ENCODE data around the gene HOXA11. TPM values are rescaled to one million over a fixed set of nuclear protein-coding genes. Genes with fewer than 3 reads are reported as not detected.

Gene HOXA11
- total and polyA plus RNA-seq, 10 of the 15 experiments (the other 5 are each of a cell fraction or from before 2014, with no cell fraction given) = not detected

- TF ChIP-seq SREBF1 (IDR thresholded peaks at IDR 0.05; ENCODE audit: low read length) = no peak
- no peak for TF ChIP-seq DPF2 (IDR thresholded peaks at IDR 0.05)
- TF ChIP-seq POLR2AphosphoS2 (IDR thresholded peaks at IDR 0.05; ENCODE audit: low read depth, low read length) = no peak
- TF ChIP-seq BRCA1 (IDR thresholded peaks at IDR 0.05; ENCODE audit: low read depth, low read length) = no peak
- no peak for TF ChIP-seq NR2C1 (IDR thresholded peaks at IDR 0.05)
- 56% methylated on average over 28 of the region's 29 CpGs for WGBS (ENCODE audit: insufficient coverage, insufficient replicate concordance, low lambda C conversion rate, missing lambda C conversion rate)
- Histone ChIP-seq H3K9me3 (replicated peaks; ENCODE audit: control insufficient read depth, insufficient read depth, low read length) (no peaks in the 10 kb centered on the region; the same call in 2 of the 3 replicates), H3K9ac (ENCODE audit: control insufficient read depth, insufficient read depth, low read length) (no peak overlapping the region), H2AFZ (ENCODE audit: control insufficient read depth, low read depth, low read length) (no peak overlapping the region), H3K36me3 (ENCODE audit: control insufficient read depth in 2 of 2, insufficient read depth in 2 of 2, low read length in 1 of 2) (no peaks in the 10 kb centered on the region), H3K27ac (ENCODE audit: control insufficient read depth, insufficient read depth) (no peak overlapping the region), H3K4me2 (ENCODE audit: control insufficient read depth, insufficient read depth) (0 out of 2 replicates have a peak overlapping the region, but pooled peaks have one; percentile 3), H4K20me1 (ENCODE audit: control insufficient read depth, insufficient read depth) (no peaks in the 10 kb centered on the region), H3K79me2 (ENCODE audit: control insufficient read depth, insufficient read depth, low read length) (no peaks in the 10 kb centered on the region), H3K4me3 (no peak overlapping the region), H3K4me1 (ENCODE audit: control insufficient read depth, insufficient read depth, low read length) (no peaks in the 10 kb centered on the region), H3K27me3 (replicated peaks in 1 of 2; ENCODE audit: control insufficient read depth in 2 of 2, insufficient read depth in 2 of 2, low read length in 1 of 2) (peaks cover 5 to 8% of the 10 kb centered on the region in 2 experiments; a peak in 3 of 4 replicates)
- RAD21 ChIA-PET (ENCODE audit: unreplicated experiment) = no interaction called here
- no TSS peak for BruUV-seq (replicated peaks)
- CTCF ChIA-PET = no interaction called here
- SMC1A ChIA-PET (ENCODE audit: uncharacterized antibody, unreplicated experiment) = no interaction called here
- FAIRE-seq (no peak), DNase-seq (ENCODE audit: low read depth, low spot score) (no peak), ATAC-seq (no peak)
- POLR2A ChIA-PET = no interaction called here
- intact Hi-C loops (cut with micrococcal nuclease; ENCODE audit: unreplicated experiment) = no loop called here
- in situ Hi-C loops (cut with MboI) = no loop called here
Measured at GRCh38 chr7:27142580-27143022, 42.4 kb downstream of the HOXA11 start.

GRCh38 chr7:27141923-27142579 is 43.0 kb downstream of the HOXA11 start:
- ChIA-PET CTCF (no interaction called here), POLR2A (no interaction called here), RAD21 (ENCODE audit: unreplicated experiment) (no interaction called here), SMC1A (ENCODE audit: uncharacterized antibody, unreplicated experiment) (no interaction called here)
- 60% methylated on average over 24 of the region's 30 CpGs for WGBS (ENCODE audit: insufficient coverage, insufficient replicate concordance, low lambda C conversion rate, missing lambda C conversion rate)
- peaks cover 3 to 5% of the 10 kb centered on the region in 2 experiments for H3K27me3 ChIP-seq (replicated peaks in 1 of 2; ENCODE audit: control insufficient read depth in 2 of 2, insufficient read depth in 2 of 2, low read length in 1 of 2)
- DNase-seq (ENCODE audit: low read depth, low spot score) (no peak), FAIRE-seq (no peak), ATAC-seq (no peak)
- no peak overlapping the region for H3K27ac ChIP-seq (ENCODE audit: control insufficient read depth, insufficient read depth)
- intact Hi-C loops (cut with micrococcal nuclease; ENCODE audit: unreplicated experiment) (no loop called here), in situ Hi-C loops (cut with MboI) (no loop called here)
- BruUV-seq (replicated peaks) = no TSS peak
- no peaks in the 10 kb centered on the region for H4K20me1 ChIP-seq (ENCODE audit: control insufficient read depth, insufficient read depth)
- no peak overlapping the region for H3K9ac ChIP-seq (ENCODE audit: control insufficient read depth, insufficient read depth, low read length)
- no peak overlapping the region for H2AFZ ChIP-seq (ENCODE audit: control insufficient read depth, low read depth, low read length)
- no peak overlapping the region for H3K4me2 ChIP-seq (ENCODE audit: control insufficient read depth, insufficient read depth)
- H3K36me3 ChIP-seq (ENCODE audit: control insufficient read depth in 2 of 2, insufficient read depth in 2 of 2, low read length in 1 of 2) = no peaks in the 10 kb centered on the region
- no peak overlapping the region for H3K4me3 ChIP-seq
- no peaks in the 10 kb centered on the region for H3K79me2 ChIP-seq (ENCODE audit: control insufficient read depth, insufficient read depth, low read length)
- no peaks in the 10 kb centered on the region; the same call in 2 of the 3 replicates for H3K9me3 ChIP-seq (replicated peaks; ENCODE audit: control insufficient read depth, insufficient read depth, low read length)
- no peaks in the 10 kb centered on the region for H3K4me1 ChIP-seq (ENCODE audit: control insufficient read depth, insufficient read depth, low read length)
- TF ChIP-seq LARP7 (IDR thresholded peaks at IDR 0.05) (no peak), CREB1 (IDR thresholded peaks at IDR 0.05; ENCODE audit: low read depth) (no peak), POLR2AphosphoS2 (IDR thresholded peaks at IDR 0.05; ENCODE audit: low read depth, low read length) (no peak), SREBF1 (IDR thresholded peaks at IDR 0.05; ENCODE audit: low read length) (no peak), PML (IDR thresholded peaks at IDR 0.05; ENCODE audit: low read length) (no peak), MXI1 (IDR thresholded peaks at IDR 0.05; ENCODE audit: low read depth, low read length) (no peak), E2F4 (IDR thresholded peaks at IDR 0.05; ENCODE audit: low read depth, low read length) (no peak), POU2F2 (IDR thresholded peaks at IDR 0.05; ENCODE audit: borderline replicate concordance, low read depth, low read length) (no peak), ELK1 (IDR thresholded peaks at IDR 0.05; ENCODE audit: low read depth, low read length) (no peak), CBX3 (IDR thresholded peaks at IDR 0.05; ENCODE audit: borderline replicate concordance, low read depth) (no peak), SKIL (IDR thresholded peaks at IDR 0.05; ENCODE audit: low read depth, poor library complexity, severe bottlenecking) (no peak), HDAC2 (IDR thresholded peaks at IDR 0.05) (no peak)
